ENCODE measurements around the gene GEMIN4.
"Not testable (repeated sequence)": the region's sequence is repeated elsewhere in the genome, so short reads cannot be mapped to it uniquely, and the experiment has no call there.

The GEMIN4 gene

DNA sequence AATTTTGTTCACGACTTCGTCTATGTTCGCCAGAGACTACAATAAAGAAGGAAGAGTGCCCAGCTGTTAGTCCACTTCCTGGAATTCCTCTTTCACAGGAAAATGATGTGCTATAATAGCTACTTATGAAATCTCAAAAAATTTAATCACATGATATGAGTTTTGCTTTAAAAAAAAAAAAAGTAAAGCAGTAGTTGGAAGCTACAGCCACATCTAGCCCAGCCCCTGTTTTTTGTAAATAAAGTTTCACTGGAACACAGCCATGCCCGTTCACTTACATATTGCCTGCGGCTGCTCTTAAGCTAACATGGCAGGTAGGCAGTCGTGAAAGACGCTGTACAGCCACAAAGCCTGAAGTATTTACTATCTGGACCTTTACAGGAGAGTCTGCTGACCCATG is 52.7 kb downstream of the GEMIN4 start:
- TF ChIP-seq, protein P1, sequence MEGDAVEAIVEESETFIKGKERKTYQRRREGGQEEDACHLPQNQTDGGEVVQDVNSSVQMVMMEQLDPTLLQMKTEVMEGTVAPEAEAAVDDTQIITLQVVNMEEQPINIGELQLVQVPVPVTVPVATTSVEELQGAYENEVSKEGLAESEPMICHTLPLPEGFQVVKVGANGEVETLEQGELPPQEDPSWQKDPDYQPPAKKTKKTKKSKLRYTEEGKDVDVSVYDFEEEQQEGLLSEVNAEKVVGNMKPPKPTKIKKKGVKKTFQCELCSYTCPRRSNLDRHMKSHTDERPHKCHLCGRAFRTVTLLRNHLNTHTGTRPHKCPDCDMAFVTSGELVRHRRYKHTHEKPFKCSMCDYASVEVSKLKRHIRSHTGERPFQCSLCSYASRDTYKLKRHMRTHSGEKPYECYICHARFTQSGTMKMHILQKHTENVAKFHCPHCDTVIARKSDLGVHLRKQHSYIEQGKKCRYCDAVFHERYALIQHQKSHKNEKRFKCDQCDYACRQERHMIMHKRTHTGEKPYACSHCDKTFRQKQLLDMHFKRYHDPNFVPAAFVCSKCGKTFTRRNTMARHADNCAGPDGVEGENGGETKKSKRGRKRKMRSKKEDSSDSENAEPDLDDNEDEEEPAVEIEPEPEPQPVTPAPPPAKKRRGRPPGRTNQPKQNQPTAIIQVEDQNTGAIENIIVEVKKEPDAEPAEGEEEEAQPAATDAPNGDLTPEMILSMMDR (IDR thresholded peaks at IDR 0.05; ENCODE audit: control insufficient read depth, extremely low read depth, insufficient read depth), result no peak
- peak overlapping the region; percentile 13; the same call in 1 of the 2 replicates for H3K4me3 ChIP-seq (ENCODE audit: low read depth, low read length)
- DNase-seq (ENCODE audit: low read depth), result peak; percentile 92

DNA sequence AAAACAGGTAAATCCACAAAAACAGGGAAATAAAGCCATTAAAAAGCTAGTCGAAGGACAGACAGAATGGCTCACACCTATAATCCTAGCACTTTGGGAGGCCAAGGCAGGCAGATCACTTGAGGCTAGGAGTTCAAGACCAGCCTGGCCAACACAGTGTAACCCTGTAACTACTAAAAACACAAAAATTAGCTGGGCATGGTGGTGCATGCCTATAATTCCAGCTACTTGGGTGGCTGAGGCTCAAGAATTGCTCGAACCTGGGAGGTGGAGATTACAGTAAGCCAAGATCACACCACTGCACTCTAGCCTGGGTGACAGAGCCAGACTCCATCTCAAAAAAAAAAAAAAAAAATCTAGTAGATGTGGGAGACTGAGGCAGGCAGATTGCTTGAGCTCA is 54.0 kb downstream of the GEMIN4 start:
- DNase-seq (ENCODE audit: low read depth); H3K4me3 ChIP-seq (ENCODE audit: low read depth, low read length): not testable (repeated sequence)

DNA sequence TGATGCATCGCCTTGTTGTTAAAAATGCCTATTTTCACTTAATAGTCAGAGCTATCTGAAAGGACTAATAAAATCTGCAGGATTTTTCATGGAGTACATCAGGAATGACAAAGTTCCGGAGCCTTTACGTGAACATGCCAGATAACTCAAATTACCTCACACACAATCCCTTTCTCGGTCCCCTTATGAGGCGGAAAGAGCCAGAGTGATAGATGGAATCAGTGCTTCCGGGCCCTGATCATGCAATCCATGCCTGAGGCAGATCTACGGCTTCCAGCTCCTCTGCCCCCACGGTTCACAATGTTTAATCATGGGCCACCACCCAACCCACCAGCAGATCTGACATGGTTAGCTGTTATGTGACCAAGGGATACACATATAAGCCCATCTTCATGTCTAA is 54.4 kb downstream of the GEMIN4 start:
- no peak for DNase-seq (ENCODE audit: low read depth)
- TF ChIP-seq, protein P1 (IDR thresholded peaks at IDR 0.05; ENCODE audit: control insufficient read depth, extremely low read depth, insufficient read depth), result no peak
- no peak overlapping the region for H3K4me3 ChIP-seq (ENCODE audit: low read depth, low read length)

DNA sequence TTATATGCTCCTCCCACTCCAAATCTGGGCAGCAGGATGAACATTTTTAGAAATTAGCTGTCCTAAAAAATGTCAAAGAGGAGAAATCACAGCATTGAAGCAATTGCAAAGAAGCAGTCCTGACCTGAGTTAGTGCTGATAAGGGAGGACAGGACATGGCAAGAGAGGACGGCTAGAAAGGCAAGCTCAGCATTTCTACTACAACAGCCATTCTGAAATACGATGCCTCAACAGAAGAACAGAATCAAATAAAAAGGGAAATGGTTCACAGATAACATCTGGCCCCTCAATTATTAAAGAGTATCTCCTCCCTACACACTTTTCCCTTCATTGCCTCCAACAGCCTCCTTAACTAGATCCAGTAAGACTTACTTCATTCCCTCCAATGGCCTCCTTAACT is 55.7 kb downstream of the GEMIN4 start:
- no peak for DNase-seq (ENCODE audit: low read depth)
- TF ChIP-seq, protein P1 (IDR thresholded peaks at IDR 0.05; ENCODE audit: control insufficient read depth, extremely low read depth, insufficient read depth), result no peak
- H3K4me3 ChIP-seq (ENCODE audit: low read depth, low read length), result no peak overlapping the region

Measured in LNCaP clone FGC (cell line).